ENCODE results near the gene SEC14L2.

DNA sequence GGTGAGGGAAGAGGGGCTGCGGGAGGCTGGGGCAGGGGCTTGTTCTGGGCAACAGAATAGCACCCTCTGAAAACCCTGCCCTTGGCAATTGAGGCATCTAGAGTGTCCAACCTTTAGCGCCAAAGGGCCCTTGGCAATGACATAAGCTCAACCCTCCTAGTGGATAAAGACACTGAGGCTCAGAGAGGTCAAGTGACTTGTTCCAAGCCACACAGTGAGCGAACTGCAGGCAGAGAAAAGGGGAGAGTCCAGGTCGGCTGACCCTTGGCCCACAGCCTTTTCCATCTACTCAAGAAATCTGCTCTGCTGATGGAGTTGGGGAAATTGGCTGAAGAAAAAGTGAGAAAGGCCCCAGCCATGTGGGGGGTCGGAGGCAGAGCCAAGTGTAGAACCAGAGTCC, 2.9 kb downstream of the SEC14L2 start:
- TF ChIP-seq, protein P1, sequence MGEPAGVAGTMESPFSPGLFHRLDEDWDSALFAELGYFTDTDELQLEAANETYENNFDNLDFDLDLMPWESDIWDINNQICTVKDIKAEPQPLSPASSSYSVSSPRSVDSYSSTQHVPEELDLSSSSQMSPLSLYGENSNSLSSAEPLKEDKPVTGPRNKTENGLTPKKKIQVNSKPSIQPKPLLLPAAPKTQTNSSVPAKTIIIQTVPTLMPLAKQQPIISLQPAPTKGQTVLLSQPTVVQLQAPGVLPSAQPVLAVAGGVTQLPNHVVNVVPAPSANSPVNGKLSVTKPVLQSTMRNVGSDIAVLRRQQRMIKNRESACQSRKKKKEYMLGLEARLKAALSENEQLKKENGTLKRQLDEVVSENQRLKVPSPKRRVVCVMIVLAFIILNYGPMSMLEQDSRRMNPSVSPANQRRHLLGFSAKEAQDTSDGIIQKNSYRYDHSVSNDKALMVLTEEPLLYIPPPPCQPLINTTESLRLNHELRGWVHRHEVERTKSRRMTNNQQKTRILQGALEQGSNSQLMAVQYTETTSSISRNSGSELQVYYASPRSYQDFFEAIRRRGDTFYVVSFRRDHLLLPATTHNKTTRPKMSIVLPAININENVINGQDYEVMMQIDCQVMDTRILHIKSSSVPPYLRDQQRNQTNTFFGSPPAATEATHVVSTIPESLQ (CRISPR knock-in tag; IDR thresholded peaks at IDR 0.05): no peak
- TF ChIP-seq, protein P2, sequence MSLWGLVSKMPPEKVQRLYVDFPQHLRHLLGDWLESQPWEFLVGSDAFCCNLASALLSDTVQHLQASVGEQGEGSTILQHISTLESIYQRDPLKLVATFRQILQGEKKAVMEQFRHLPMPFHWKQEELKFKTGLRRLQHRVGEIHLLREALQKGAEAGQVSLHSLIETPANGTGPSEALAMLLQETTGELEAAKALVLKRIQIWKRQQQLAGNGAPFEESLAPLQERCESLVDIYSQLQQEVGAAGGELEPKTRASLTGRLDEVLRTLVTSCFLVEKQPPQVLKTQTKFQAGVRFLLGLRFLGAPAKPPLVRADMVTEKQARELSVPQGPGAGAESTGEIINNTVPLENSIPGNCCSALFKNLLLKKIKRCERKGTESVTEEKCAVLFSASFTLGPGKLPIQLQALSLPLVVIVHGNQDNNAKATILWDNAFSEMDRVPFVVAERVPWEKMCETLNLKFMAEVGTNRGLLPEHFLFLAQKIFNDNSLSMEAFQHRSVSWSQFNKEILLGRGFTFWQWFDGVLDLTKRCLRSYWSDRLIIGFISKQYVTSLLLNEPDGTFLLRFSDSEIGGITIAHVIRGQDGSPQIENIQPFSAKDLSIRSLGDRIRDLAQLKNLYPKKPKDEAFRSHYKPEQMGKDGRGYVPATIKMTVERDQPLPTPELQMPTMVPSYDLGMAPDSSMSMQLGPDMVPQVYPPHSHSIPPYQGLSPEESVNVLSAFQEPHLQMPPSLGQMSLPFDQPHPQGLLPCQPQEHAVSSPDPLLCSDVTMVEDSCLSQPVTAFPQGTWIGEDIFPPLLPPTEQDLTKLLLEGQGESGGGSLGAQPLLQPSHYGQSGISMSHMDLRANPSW (CRISPR knock-in tag; conservative IDR thresholded peaks at IDR 0.05; ENCODE audit: low read depth): no peak
- no peak for TF ChIP-seq FOXK1 (CRISPR knock-in tag; IDR thresholded peaks at IDR 0.05)
